ENCODE results near the gene PLET1. TPM values are rescaled to one million over a fixed set of nuclear protein-coding genes. Genes with fewer than 3 reads are reported as not detected.

The PLET1 gene
- polyA plus RNA-seq, 4 donors = not detected

GRCh38 chr11:112248201-112248600, 12.5 kb downstream of the PLET1 start:
- no peak for DNase-seq (ENCODE audit: low read depth in 4 of 4, low spot score in 3 of 4)

DNA sequence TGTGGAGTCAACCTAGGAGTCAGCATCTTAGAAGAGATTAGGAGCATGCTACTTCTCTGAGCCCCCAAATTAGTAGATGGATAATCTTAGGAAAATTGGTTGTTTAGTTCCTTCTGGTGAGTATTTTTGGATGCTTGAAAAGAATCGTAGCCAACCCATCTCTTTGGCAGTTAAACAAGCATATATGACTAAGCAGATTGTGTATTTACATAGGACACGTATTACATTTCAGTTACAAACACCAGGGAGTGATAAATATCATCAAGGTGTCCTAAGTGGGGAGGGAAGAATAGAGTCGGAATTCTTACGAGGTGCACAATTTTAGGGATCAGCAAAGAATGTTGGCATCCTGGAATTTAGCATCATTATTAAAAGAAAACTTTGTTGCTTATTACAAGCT, 13.5 kb downstream of the PLET1 start:
- no peak for DNase-seq (ENCODE audit: low read depth in 4 of 4, low spot score in 3 of 4)

- DNase-seq (ENCODE audit: low read depth in 4 of 4, low spot score in 3 of 4) = no peak
Observed at GRCh38 chr11:112241486-112241885, 19.2 kb downstream of the PLET1 start.

GRCh38 chr11:112238041-112238440, 22.6 kb downstream of the PLET1 start:
- DNase-seq (ENCODE audit: low read depth in 4 of 4, low spot score in 3 of 4) = peak in 1 of 4 donors; percentile 10

- DNase-seq (ENCODE audit: low read depth in 4 of 4, low spot score in 3 of 4) = no peak
Observed at GRCh38 chr11:112237451-112237850, 23.2 kb downstream of the PLET1 start.

- DNase-seq (ENCODE audit: low read depth in 4 of 4, low spot score in 3 of 4) = no peak
Observed at GRCh38 chr11:112235750-112236390, 24.8 kb downstream of the PLET1 start.

DNA sequence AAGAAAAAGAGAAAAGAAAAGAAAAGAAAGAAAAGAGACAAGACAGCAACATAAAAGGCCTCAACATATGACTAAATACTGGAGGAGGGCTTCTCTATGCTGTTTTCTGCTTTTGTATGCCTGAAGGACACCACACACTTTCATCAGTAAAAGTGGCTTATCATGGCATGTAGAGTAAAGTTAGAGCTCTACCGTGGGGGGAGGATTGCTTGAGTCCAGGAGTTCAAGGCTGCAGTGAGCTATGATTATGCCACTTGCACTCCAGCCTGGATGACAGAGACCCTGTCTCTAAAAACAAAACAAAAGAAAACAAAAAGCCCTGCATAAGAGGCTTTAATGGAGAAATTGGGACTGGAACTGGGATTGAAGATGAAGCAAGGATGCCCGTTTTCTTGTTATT, 28.7 kb downstream of the PLET1 start:
- DNase-seq (ENCODE audit: low read depth in 4 of 4, low spot score in 3 of 4) = no peak

GRCh38 chr11:112229746-112230433, 30.8 kb downstream of the PLET1 start:
- DNase-seq (ENCODE audit: low read depth in 4 of 4, low spot score in 3 of 4) = no peak

GRCh38 chr11:112229159-112229558, 31.5 kb downstream of the PLET1 start:
- DNase-seq (ENCODE audit: low read depth in 4 of 4, low spot score in 3 of 4) = no peak

DNA sequence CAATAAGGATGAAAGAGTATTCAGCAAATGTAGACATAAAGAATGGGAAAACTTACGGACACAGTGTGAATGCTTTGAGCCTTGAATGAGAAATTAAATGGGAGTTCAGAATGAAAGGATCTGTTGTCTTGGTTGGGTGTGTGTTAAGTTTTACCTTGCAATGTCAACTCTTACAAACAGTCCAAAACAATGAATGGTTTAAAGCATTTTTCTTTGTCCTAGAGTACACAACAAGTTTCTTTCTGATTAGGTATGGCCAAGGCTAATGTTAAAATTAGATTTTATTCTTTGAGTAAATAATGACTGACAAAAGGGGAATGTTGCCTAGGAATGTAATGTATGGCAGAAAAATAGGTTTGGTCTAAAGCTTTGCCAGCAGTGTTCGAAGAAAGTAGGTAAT, 32.0 kb downstream of the PLET1 start:
- no peak for DNase-seq (ENCODE audit: low read depth in 4 of 4, low spot score in 3 of 4)

GRCh38 chr11:112227471-112227870, 33.2 kb downstream of the PLET1 start:
- no peak for DNase-seq (ENCODE audit: low read depth in 4 of 4, low spot score in 3 of 4)

GRCh38 chr11:112226831-112227401, 33.7 kb downstream of the PLET1 start:
- peak in 2 of 4 donors; percentile 8 to 40 for DNase-seq (ENCODE audit: low read depth in 4 of 4, low spot score in 3 of 4)

GRCh38 chr11:112226062-112226830, 34.4 kb downstream of the PLET1 start, which contains the start of gene PTS:
Gene PTS, plus strand, starts transcription at chr11:112226428. Its CDS starts 16 bp downstream, at chr11:112226444.
- peak; percentile 71 to 82 (median 76) for DNase-seq (ENCODE audit: low read depth in 4 of 4, low spot score in 3 of 4)

DNA sequence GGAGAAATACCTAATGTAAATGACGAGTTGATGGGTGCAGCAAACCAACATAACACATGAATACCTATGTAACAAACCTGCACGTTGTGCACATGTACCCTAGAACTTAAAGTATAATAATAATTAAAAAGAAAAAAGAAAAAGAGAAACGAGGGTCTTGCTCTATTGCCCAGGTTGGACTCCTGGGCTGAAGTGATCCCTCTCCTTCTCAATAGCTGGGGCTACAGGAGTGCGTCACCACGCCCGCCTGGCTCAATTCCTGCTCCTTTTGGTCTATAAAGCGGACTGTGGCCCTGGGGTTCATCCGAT, 35.0 kb downstream of the PLET1 start:
- no peak for DNase-seq (ENCODE audit: low read depth in 4 of 4, low spot score in 3 of 4)

GRCh38 chr11:112223754-112224532, 36.7 kb downstream of the PLET1 start:
- no peak for DNase-seq (ENCODE audit: low read depth in 4 of 4, low spot score in 3 of 4)

DNA sequence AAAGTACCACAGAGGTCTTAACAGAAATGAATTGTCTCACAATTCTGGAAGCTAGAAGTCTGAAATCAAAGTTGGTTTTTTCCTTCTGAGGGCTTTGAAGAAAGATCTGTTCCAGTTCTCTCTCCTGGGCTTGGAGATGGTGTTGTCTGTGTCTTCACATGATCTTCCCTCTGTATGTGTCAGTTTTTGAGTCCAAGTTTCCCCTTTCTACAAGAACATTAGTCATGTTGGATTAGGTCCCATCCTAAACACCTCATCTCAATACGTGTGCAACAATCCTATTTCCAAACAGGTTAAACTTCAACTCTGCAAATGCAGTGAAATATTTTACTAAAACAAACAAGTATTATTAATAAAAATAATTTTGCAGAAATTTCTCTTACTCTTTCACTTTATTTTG, 37.5 kb downstream of the PLET1 start:
- DNase-seq (ENCODE audit: low read depth in 4 of 4, low spot score in 3 of 4) = no peak

GRCh38 chr11:112222303-112222702, 38.4 kb downstream of the PLET1 start:
- DNase-seq (ENCODE audit: low read depth in 4 of 4, low spot score in 3 of 4) = no peak

DNA sequence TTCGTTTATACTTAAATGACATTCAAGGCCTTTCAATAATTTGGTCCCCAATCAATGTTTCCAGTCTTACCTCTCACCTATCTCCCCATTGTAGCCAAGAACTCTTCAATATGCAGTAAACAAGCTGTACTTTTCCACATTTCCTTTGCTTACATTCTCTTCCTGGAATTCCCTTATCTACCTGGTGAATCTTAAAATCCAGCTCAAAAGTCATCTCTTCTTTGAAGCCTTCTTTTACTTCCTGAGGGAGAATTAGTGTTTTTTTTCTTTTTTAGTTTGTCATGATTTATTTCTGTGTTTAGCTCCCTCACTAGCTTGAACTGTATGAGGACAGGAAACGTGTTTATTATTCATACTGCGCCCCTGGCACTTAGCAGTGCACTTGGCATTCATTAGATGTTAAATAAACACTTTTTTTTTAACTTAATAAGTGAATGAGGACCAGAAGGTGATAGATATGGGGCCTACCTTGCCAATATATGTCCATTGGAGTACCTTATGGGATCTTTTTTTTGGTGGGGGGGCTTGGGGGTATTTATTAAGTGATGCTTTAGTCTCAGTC, 39.3 kb downstream of the PLET1 start:
- DNase-seq (ENCODE audit: low read depth in 4 of 4, low spot score in 3 of 4) = no peak

DNA sequence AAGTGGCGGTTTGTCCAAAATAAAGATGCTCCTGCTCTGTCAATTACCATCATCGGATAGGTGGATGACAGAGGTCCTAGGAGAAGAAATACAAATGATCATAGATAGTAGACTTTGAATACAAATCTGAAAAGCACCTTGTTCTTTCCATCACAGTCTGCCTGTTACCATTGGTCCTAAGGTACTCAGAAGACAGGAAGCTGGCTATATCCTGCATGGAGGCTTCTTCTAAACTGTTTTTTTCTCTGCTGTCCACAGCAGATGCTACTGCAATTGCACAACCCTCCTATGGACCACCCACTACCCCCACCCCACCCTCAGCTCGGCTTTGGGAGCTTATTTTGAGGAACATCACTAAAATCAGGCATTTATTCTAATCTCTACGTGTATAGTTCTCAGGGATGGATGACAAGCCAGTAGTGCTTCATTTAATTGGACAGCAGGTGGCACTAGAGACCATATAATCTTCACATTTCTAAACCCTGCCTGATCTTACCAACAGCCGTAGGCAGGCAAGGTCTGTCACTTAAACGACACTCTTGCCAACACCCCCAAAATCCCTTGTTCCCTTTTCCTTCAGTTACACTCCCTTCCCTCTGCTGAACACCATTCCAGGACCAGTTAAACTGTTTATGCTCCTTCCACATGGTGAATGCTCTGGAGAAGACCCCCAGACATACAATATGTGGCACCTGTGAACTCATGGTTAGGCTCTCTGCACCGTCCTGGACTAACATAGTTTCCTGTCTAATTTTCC, 41.0 kb downstream of the PLET1 start:
- peak; percentile 41 to 66 (median 58) for DNase-seq (ENCODE audit: low read depth in 4 of 4, low spot score in 3 of 4)

Measured in left renal pelvis (tissue), 4 donors.